ENCODE results near the gene MAGED1. TPM values are rescaled to one million over a fixed set of nuclear protein-coding genes. Genes with fewer than 3 reads are reported as not detected.
A peak's percentile ranks its signal among the peaks of the same experiment; 100 is the strongest.

Gene MAGED1
- total and polyA plus RNA-seq, 7 donors: 27.0 to 51.4 (median 35.8) TPM

DNA sequence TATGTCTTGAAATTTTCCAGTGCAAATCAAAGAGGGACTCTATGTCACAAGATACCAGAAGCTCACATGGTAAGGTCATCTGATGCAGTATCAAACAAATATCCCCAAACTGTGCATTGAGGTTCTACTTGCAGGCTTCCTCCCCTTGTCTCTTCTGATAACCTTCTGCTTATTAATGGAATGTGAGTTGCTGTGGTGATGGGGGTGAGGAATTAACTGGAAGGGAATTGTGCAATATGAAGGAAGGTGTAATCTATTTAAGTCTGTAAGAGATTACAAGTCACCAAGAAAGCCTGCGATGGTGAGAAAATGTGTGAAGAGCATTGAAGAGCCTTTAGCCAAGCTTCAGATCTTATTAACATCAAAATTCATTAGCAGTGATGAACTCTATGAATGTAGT, 15.4 kb upstream of the MAGED1 start:
- TF ChIP-seq, protein P1, sequence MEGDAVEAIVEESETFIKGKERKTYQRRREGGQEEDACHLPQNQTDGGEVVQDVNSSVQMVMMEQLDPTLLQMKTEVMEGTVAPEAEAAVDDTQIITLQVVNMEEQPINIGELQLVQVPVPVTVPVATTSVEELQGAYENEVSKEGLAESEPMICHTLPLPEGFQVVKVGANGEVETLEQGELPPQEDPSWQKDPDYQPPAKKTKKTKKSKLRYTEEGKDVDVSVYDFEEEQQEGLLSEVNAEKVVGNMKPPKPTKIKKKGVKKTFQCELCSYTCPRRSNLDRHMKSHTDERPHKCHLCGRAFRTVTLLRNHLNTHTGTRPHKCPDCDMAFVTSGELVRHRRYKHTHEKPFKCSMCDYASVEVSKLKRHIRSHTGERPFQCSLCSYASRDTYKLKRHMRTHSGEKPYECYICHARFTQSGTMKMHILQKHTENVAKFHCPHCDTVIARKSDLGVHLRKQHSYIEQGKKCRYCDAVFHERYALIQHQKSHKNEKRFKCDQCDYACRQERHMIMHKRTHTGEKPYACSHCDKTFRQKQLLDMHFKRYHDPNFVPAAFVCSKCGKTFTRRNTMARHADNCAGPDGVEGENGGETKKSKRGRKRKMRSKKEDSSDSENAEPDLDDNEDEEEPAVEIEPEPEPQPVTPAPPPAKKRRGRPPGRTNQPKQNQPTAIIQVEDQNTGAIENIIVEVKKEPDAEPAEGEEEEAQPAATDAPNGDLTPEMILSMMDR (IDR thresholded peaks at IDR 0.05): no peak
- TF ChIP-seq POLR2AphosphoS5 (IDR thresholded peaks at IDR 0.05) (no peak), EP300 (IDR thresholded peaks at IDR 0.05) (no peak), POLR2A (IDR thresholded peaks at IDR 0.05) (no peak)
- Histone ChIP-seq H3K4me3 (no peak overlapping the region), H3K4me1 (no peaks in the 10 kb centered on the region), H3K27me3 (no peaks in the 10 kb centered on the region), H3K27ac (no peak overlapping the region), H3K9me3 (no peaks in the 10 kb centered on the region), H3K36me3 (no peaks in the 10 kb centered on the region)
- intact Hi-C loops (cut with DNase I): no loop called here
- DNase-seq: no peak
- 100% methylated on average over 1 of the region's 1 CpG for WGBS, 2 donors

DNA sequence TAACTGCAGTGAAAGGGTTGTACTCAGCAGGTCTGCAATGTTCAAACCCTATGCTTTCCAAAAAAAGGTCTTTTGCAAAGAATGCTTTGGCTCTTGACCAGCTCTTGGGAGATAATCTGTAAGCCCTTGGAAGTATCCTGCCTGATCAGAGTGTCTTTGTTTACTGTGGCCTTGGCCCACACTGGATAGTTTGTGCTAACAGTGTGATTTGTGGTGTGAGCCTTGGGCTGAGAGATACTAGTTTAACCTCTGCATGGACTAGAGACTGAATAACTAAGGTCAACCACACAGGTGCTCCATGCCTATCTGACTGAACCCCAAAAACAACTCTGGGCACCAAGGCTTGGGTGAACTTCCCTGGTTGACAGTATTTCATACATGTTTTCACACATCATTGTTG, 3.6 kb upstream of the MAGED1 start:
- no peaks in the 10 kb centered on the region for H3K36me3 ChIP-seq
- H3K27ac ChIP-seq: no peak overlapping the region
- no peaks in the 10 kb centered on the region for H3K9me3 ChIP-seq
- no peak for DNase-seq
- intact Hi-C loops (cut with DNase I): loop anchor here (10.0 kb wide), 2 partner anchors 145 to 1075 kb away; partner anchors contain the start of genes GSPT2 and SHROOM4
- no peak for TF ChIP-seq EP300 (IDR thresholded peaks at IDR 0.05)
- TF ChIP-seq, protein P1 (IDR thresholded peaks at IDR 0.05): no peak
- TF ChIP-seq POLR2A (IDR thresholded peaks at IDR 0.05): no peak
- TF ChIP-seq POLR2AphosphoS5 (IDR thresholded peaks at IDR 0.05): no peak
- no peak overlapping the region for H3K4me3 ChIP-seq
- no peaks in the 10 kb centered on the region for H3K27me3 ChIP-seq
- peaks cover 0 to 13% (median 9%) of the 10 kb centered on the region in 4 donors for H3K4me1 ChIP-seq

DNA sequence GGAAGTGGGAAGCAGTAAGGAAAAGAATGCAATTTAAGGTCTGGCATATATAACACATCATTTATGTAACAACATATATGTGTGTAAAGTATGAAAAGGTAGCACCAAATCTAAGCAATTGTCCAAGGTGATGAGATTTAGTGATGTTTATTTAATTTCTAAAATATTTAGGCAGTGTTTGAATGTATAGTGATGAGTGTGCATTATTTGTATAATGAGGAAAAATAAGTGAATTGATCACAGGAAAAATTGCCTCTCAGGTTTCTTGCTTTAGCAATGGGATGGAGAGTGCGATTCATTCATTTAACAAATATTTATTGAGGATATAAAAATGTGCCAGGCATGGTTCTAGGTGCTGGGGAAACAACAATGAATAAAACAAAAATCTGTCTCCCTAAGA, 2.2 kb upstream of the MAGED1 start:
- intact Hi-C loops (cut with DNase I): loop anchor here (10.0 kb wide), 2 partner anchors 146 to 1076 kb away; partner anchors contain the start of genes GSPT2 and SHROOM4
- TF ChIP-seq POLR2AphosphoS5 (IDR thresholded peaks at IDR 0.05) (no peak), POLR2A (IDR thresholded peaks at IDR 0.05) (no peak), EP300 (IDR thresholded peaks at IDR 0.05) (no peak)
- TF ChIP-seq, protein P1 (IDR thresholded peaks at IDR 0.05): no peak
- H3K36me3 ChIP-seq: peaks cover 0 to under 1% (median 0%) of the 10 kb centered on the region in 4 donors
- H3K4me1 ChIP-seq: peaks cover 0 to 21% (median 13%) of the 10 kb centered on the region in 4 donors
- DNase-seq: no peak
- no peaks in the 10 kb centered on the region for H3K9me3 ChIP-seq
- WGBS, 2 donors: 86 to 98% methylated on average over 1 of the region's 1 CpG
- H3K27me3 ChIP-seq: no peaks in the 10 kb centered on the region
- no peak overlapping the region for H3K4me3 ChIP-seq
- peak overlapping the region in 1 of 4 donors; percentile 86 for H3K27ac ChIP-seq

DNA sequence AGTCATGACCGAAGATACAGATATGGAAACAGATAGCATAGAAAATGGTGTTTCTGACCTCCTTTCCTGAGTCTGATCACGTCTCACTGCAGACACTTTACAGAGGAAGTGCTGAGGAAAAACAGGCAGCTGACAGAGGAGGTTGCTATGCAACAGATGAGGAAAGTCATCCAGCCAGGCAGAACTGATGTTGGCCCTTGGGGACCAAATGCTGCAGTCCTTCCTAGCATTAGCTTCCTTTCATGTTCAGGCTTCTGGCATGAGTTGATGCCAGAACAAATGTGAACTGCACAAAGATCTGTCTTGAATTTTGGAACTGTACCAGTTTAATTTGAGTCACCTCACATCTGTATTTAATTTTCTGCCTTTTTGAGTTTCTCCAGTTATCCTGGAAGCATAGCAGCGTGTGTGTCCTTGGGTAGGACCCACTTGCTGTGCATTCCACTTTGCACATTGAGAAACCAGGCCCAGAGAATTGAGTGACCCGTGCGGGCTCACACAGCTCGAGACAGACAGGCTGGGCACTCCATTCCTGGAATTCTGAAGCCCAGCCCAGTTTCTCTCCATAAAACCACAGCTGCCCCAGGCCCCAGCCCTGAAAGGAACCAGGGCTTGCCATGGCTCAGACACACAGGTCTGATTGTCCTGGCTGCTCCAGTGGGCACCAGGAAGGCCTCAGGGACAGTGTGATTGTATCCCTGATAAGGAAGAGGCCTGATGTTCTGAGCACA, 1.4 kb upstream of the MAGED1 start:
- 47 to 52% methylated on average over 6 of the region's 6 CpGs for WGBS, 2 donors
- H3K36me3 ChIP-seq: peaks cover 0 to 8% (median 0%) of the 10 kb centered on the region in 4 donors
- no peaks in the 10 kb centered on the region for H3K27me3 ChIP-seq
- peak overlapping the region; percentile 83 to 88 (median 85) for H3K27ac ChIP-seq
- peaks cover 0 to 21% (median 13%) of the 10 kb centered on the region in 4 donors for H3K4me1 ChIP-seq
- H3K4me3 ChIP-seq: no peak overlapping the region
- DNase-seq: peak; percentile 74
- no peak for TF ChIP-seq POLR2A (IDR thresholded peaks at IDR 0.05)
- peak in 1 of 4 donors; percentile 4 for TF ChIP-seq POLR2AphosphoS5 (IDR thresholded peaks at IDR 0.05)
- H3K9me3 ChIP-seq: no peaks in the 10 kb centered on the region
- intact Hi-C loops (cut with DNase I): loop anchor here (10.0 kb wide), 2 partner anchors 147 to 1077 kb away; partner anchors contain the start of genes GSPT2 and SHROOM4

DNA sequence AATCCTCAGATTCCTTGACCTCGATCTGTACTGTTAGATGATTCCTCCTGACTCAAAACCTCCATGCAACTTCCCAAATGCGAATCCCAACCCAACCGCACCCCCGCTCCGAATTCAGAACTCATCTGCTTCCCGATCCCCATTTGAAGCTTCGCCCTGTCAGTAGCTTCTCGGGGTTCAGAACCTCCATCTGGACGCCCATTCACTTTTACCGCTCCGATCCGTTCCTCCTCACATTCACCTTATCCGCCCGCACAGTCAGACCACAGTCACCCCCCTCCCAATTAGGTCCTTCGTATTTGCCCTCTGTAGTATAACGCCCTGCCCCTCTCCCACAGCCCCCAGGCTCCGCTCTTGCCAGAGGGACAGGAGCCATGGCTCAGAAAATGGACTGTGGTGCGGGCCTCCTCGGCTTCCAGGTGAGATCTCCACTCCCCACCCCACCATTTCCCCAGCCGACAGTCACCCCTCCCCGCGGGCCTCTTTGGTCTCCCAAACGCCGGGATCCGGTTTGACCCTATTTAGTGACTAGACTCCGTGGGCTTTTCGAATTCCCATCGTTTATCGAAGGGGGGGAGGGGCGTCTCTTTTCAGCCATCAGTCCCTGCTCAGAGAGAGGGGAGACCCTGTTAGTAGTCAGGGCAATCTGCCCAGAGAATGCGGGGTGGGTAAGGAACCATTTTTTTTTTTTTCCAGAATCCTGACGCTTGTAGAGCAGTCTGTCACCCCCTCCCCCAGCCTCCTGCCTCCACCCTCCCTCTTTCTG, 691 bp downstream of the MAGED1 start:
- H3K27ac ChIP-seq: peak overlapping the region; percentile 83 to 88 (median 85)
- H3K4me1 ChIP-seq: peaks cover 0 to 21% (median 13%) of the 10 kb centered on the region in 4 donors
- intact Hi-C loops (cut with DNase I): loop anchor here (2.0 to 10.0 kb wide), 3 partner anchors 149 to 1079 kb away; partner anchors contain the start of genes GSPT2 and SHROOM4
- WGBS, 2 donors: 0% methylated on average over 32 of the region's 32 CpGs
- H3K9me3 ChIP-seq: no peaks in the 10 kb centered on the region
- TF ChIP-seq, protein P1 (IDR thresholded peaks at IDR 0.05): no peak
- no peak for TF ChIP-seq POLR2AphosphoS5 (IDR thresholded peaks at IDR 0.05)
- DNase-seq: peak; percentile 69
- H3K36me3 ChIP-seq: peaks cover 0 to 26% (median 3%) of the 10 kb centered on the region in 4 donors
- H3K4me3 ChIP-seq: peak overlapping the region; percentile 43 to 59 (median 55)
- H3K27me3 ChIP-seq: no peaks in the 10 kb centered on the region
